Measurements from ENCODE around the gene HIBADH.
"Not testable (repeated sequence)": the region's sequence is repeated elsewhere in the genome, so short reads cannot be mapped to it uniquely, and the experiment has no call there.

Gene HIBADH

GRCh38 chr7:27678617-27679260 lies 16.1 kb upstream of the HIBADH start:
- peak; percentile 54 for DNase-seq (ENCODE audit: low spot score)

- peak; percentile 97 for DNase-seq (ENCODE audit: low spot score)
Measured at GRCh38 chr7:27677912-27678612, 15.4 kb upstream of the HIBADH start.

- not testable (repeated sequence) for DNase-seq (ENCODE audit: low spot score)
Measured at GRCh38 chr7:27674126-27674525, 11.4 kb upstream of the HIBADH start.

- no peak for DNase-seq (ENCODE audit: low spot score)
Measured at GRCh38 chr7:27671675-27672074, 9.0 kb upstream of the HIBADH start.

- DNase-seq (ENCODE audit: low spot score): no peak
Measured at GRCh38 chr7:27670676-27671075, 8.0 kb upstream of the HIBADH start.

- no peak for DNase-seq (ENCODE audit: low spot score)
Measured at GRCh38 chr7:27670177-27670576, 7.5 kb upstream of the HIBADH start.

GRCh38 chr7:27665531-27665930 lies 2.8 kb upstream of the HIBADH start:
- no peak for DNase-seq (ENCODE audit: low spot score)

- DNase-seq (ENCODE audit: low spot score): no peak
Measured at GRCh38 chr7:27663989-27664331, 1.3 kb upstream of the HIBADH start.

GRCh38 chr7:27661811-27662489 lies 733 bp downstream of the HIBADH start:
- DNase-seq (ENCODE audit: low spot score): peak; percentile 31

GRCh38 chr7:27656724-27657123 lies 6.0 kb downstream of the HIBADH start:
- no peak for DNase-seq (ENCODE audit: low spot score)

- DNase-seq (ENCODE audit: low spot score): no peak
Measured at GRCh38 chr7:27655184-27655583, 7.5 kb downstream of the HIBADH start.

- DNase-seq (ENCODE audit: low spot score): no peak
Measured at GRCh38 chr7:27652518-27652917, 10.2 kb downstream of the HIBADH start.

- DNase-seq (ENCODE audit: low spot score): no peak
Measured at GRCh38 chr7:27651702-27652101, 11.0 kb downstream of the HIBADH start.

GRCh38 chr7:27650283-27650682 lies 12.4 kb downstream of the HIBADH start:
- no peak for DNase-seq (ENCODE audit: low spot score)

- no peak for DNase-seq (ENCODE audit: low spot score)
Measured at GRCh38 chr7:27647489-27647888, 15.2 kb downstream of the HIBADH start.

- no peak for DNase-seq (ENCODE audit: low spot score)
Measured at GRCh38 chr7:27647046-27647445, 15.6 kb downstream of the HIBADH start.

- no peak for DNase-seq (ENCODE audit: low spot score)
Measured at GRCh38 chr7:27642271-27642670, 20.4 kb downstream of the HIBADH start.

GRCh38 chr7:27641581-27642230 lies 21.0 kb downstream of the HIBADH start:
- peak; percentile 27 for DNase-seq (ENCODE audit: low spot score)

- DNase-seq (ENCODE audit: low spot score): peak; percentile 62
Measured at GRCh38 chr7:27640884-27641574, 21.7 kb downstream of the HIBADH start.

GRCh38 chr7:27639851-27640250 lies 22.8 kb downstream of the HIBADH start:
- no peak for DNase-seq (ENCODE audit: low spot score)

GRCh38 chr7:27639048-27639447 lies 23.6 kb downstream of the HIBADH start:
- not testable (repeated sequence) for DNase-seq (ENCODE audit: low spot score)

- no peak for DNase-seq (ENCODE audit: low spot score)
Measured at GRCh38 chr7:27636326-27637006, 26.2 kb downstream of the HIBADH start.

All from COLO829 (cell line).